ENCODE results near the gene CCT4.
"Not testable (repeated sequence)": the region's sequence is repeated elsewhere in the genome, so short reads cannot be mapped to it uniquely, and the experiment has no call there.

The CCT4 gene

GRCh38 chr2:61924895-61925663 is 36.6 kb upstream of the CCT4 start:
- Mint-ChIP-seq H3K27ac (peak overlapping the region; percentile 80), H3K27me3 (ENCODE audit: low read depth, poor library complexity) (peaks cover 5% of the 10 kb centered on the region)

GRCh38 chr2:61922714-61923113 is 34.3 kb upstream of the CCT4 start:
- TF ChIP-seq CTCF (IDR thresholded peaks at IDR 0.05), result no peak
- no peak overlapping the region for H3K27ac Mint-ChIP-seq
- DNase-seq, result no peak
- peaks cover 24% of the 10 kb centered on the region for H3K4me1 Mint-ChIP-seq
- H3K27me3 Mint-ChIP-seq (ENCODE audit: low read depth, poor library complexity), result peaks cover 5% of the 10 kb centered on the region
- peaks cover 28% of the 10 kb centered on the region for H3K9me3 Mint-ChIP-seq
- H3K4me3 Mint-ChIP-seq, result no peak overlapping the region
- peaks cover 45% of the 10 kb centered on the region for H3K36me3 Mint-ChIP-seq (ENCODE audit: low read depth)

More at GRCh38 chr2:61924895-61925663, 36.6 kb upstream of the CCT4 start:
- no peak for TF ChIP-seq CTCF (IDR thresholded peaks at IDR 0.05)
- H3K9me3 Mint-ChIP-seq, result peaks cover 28% of the 10 kb centered on the region
- H3K4me1 Mint-ChIP-seq, result peaks cover 21% of the 10 kb centered on the region
- peaks cover 45% of the 10 kb centered on the region for H3K36me3 Mint-ChIP-seq (ENCODE audit: low read depth)
- no peak for DNase-seq
- no peak overlapping the region for H3K4me3 Mint-ChIP-seq

- H3K9me3 Mint-ChIP-seq, result peaks cover 20% of the 10 kb centered on the region
- peaks cover 17% of the 10 kb centered on the region for H3K4me1 Mint-ChIP-seq
- no peak for TF ChIP-seq CTCF (IDR thresholded peaks at IDR 0.05)
- no peak for DNase-seq
- no peak overlapping the region for H3K4me3 Mint-ChIP-seq
- H3K27ac Mint-ChIP-seq, result no peak overlapping the region
- H3K27me3 Mint-ChIP-seq (ENCODE audit: low read depth, poor library complexity), result peaks cover 5% of the 10 kb centered on the region
- H3K36me3 Mint-ChIP-seq (ENCODE audit: low read depth), result peaks cover 30% of the 10 kb centered on the region
These were observed 32.1 kb upstream of the CCT4 start for GRCh38 chr2:61920548-61920947.

- not testable (repeated sequence) for H3K4me3 Mint-ChIP-seq; H3K36me3 Mint-ChIP-seq (ENCODE audit: low read depth); H3K4me1 Mint-ChIP-seq; H3K27me3 Mint-ChIP-seq (ENCODE audit: low read depth, poor library complexity); DNase-seq; H3K9me3 Mint-ChIP-seq
- H3K27ac Mint-ChIP-seq, result peak overlapping the region; percentile 37
These were observed 26.3 kb upstream of the CCT4 start for GRCh38 chr2:61914794-61915193.

- Mint-ChIP-seq H3K4me1 (peaks cover 6% of the 10 kb centered on the region), H3K27me3 (ENCODE audit: low read depth, poor library complexity) (no peaks in the 10 kb centered on the region), H3K9me3 (no peaks in the 10 kb centered on the region), H3K36me3 (ENCODE audit: low read depth) (peaks cover 5% of the 10 kb centered on the region), H3K27ac (no peak overlapping the region), H3K4me3 (no peak overlapping the region)
- no peak for TF ChIP-seq CTCF (IDR thresholded peaks at IDR 0.05)
- DNase-seq, result no peak
These were observed 23.1 kb upstream of the CCT4 start for GRCh38 chr2:61911510-61911909.

- peak; percentile 18 for TF ChIP-seq CTCF (IDR thresholded peaks at IDR 0.05)
- H3K27me3 Mint-ChIP-seq (ENCODE audit: low read depth, poor library complexity), result no peaks in the 10 kb centered on the region
- H3K4me1 Mint-ChIP-seq, result peaks cover 14% of the 10 kb centered on the region
- no peak for DNase-seq
- H3K4me3 Mint-ChIP-seq, result no peak overlapping the region
- H3K36me3 Mint-ChIP-seq (ENCODE audit: low read depth), result peaks cover 5% of the 10 kb centered on the region
- H3K27ac Mint-ChIP-seq, result no peak overlapping the region
- no peaks in the 10 kb centered on the region for H3K9me3 Mint-ChIP-seq
These were observed 22.1 kb upstream of the CCT4 start for GRCh38 chr2:61910603-61911002.

All from nephron progenitor cell (in vitro differentiated cells).